GM23338 (cell line): Measurements from ENCODE around the gene RIMS3.

Experiments used
- CTCF ChIP-seq, 2 experiments: fragments of 200-600 bp in 1 of 2; sonication (generic) in 1 of 2; conservative IDR thresholded peaks; 2 replicates each; pipeline versions ENCODE4 v1.5.1 to v1.6.1; 2016 to 2017; ENCODE audit warnings: antibody characterized with exemption in 2 of 2, low read depth in 2 of 2, mild to moderate bottlenecking in 2 of 2, moderate library complexity in 1 of 2
- EZH2 ChIP-seq: fragments of 200-600 bp; sonication (generic); IDR thresholded peaks from one replicate; pipeline ENCODE4 v1.8.0; 2017; ENCODE audit warnings: antibody characterized with exemption, mild to moderate bottlenecking, low read depth; ENCODE audit not compliant: unreplicated experiment
- EZH2phosphoT487 ChIP-seq: fragments of 200-600 bp; sonication (generic); IDR thresholded peaks from one replicate; pipeline ENCODE4 v1.8.1; 2018; ENCODE audit warnings: antibody characterized with exemption; ENCODE audit not compliant: unreplicated experiment
- JUNB ChIP-seq: IDR thresholded peaks from one replicate; pipeline ENCODE4 v1.6.1; 2016; ENCODE audit warnings: antibody characterized with exemption; ENCODE audit not compliant: unreplicated experiment
- POLR2AphosphoS5 ChIP-seq: IDR thresholded peaks from 2 replicates; pipeline ENCODE4 v1.6.1; 2016; ENCODE audit warnings: antibody characterized with exemption, low read depth
- REST ChIP-seq: IDR thresholded peaks from one replicate; pipeline ENCODE4 v1.6.1; 2018; ENCODE audit warnings: antibody characterized with exemption; ENCODE audit not compliant: unreplicated experiment
- TF ChIP-seq, protein P1 (sequence below): IDR thresholded peaks from 2 replicates; pipeline ENCODE4 v1.6.1; 2016; ENCODE audit warnings: antibody characterized with exemption

DNA sequence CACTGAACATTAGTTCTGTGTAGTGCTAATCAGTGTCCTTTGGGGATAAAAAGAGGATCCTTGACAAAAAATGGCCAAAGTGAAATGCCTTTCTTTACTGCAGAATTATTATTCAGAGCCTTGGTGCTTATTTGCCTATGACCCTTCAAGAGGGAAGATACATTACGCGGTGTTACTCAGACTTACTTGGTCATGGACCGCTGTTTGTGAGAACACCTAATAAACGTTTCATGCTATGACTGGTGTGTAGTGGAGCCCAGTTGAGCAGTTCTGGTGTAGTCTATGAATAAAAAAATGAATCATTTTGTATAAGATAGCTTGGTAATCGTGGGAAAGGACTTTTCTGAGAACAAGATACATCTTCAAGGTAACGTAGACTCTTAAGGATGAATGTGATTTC, 34.3 kb upstream of the RIMS3 start:
- TF ChIP-seq POLR2AphosphoS5 (no peak), CTCF (conservative IDR thresholded peaks at IDR 0.05; ENCODE audit: low read depth in 2 of 2) (no peak), JUNB (no peak), EZH2 (no peak), REST (no peak), EZH2phosphoT487 (no peak)
- TF ChIP-seq, protein P1, sequence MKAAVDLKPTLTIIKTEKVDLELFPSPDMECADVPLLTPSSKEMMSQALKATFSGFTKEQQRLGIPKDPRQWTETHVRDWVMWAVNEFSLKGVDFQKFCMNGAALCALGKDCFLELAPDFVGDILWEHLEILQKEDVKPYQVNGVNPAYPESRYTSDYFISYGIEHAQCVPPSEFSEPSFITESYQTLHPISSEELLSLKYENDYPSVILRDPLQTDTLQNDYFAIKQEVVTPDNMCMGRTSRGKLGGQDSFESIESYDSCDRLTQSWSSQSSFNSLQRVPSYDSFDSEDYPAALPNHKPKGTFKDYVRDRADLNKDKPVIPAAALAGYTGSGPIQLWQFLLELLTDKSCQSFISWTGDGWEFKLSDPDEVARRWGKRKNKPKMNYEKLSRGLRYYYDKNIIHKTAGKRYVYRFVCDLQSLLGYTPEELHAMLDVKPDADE = no peak
